CD14-positive monocyte (primary cell): ENCODE data around the gene ADAMTS17. TPM values are rescaled to one million over a fixed set of nuclear protein-coding genes. Genes with fewer than 3 reads are reported as not detected.

Experiments
- DNase-seq, 3 donors: peaks; one replicate each; pipeline ENCODE4 v3.0.0-alpha.2; 2011 to 2022
- H2AFZ ChIP-seq: 2 replicates; pipeline ENCODE4 v1.6.0; 2012; ENCODE audit warnings: mild to moderate bottlenecking, low read depth, low read length, inconsistent platforms; ENCODE audit not compliant: insufficient read depth, poor library complexity, severe bottlenecking
- H3K27ac ChIP-seq, 2 donors: 1 replicate in 1 of 2; 2 replicates in 1 of 2; pipeline ENCODE4 v1.5.1; 2012 to 2013; ENCODE audit warnings: low read length in 2 of 2, control low read depth in 1 of 2, inconsistent platforms in 1 of 2, low read depth in 1 of 2, mild to moderate bottlenecking in 1 of 2
- H3K27me3 ChIP-seq, 2 donors: one replicate each; pipeline versions ENCODE4 v1.6.0 to v1.6.1; 2011 to 2013; ENCODE audit warnings: low read length in 2 of 2; ENCODE audit not compliant: control insufficient read depth in 2 of 2, insufficient read depth in 2 of 2
- H3K36me3 ChIP-seq, 2 donors: replicated peaks in 1 of 2; 1 replicate in 1 of 2; 2 replicates in 1 of 2; pipeline versions ENCODE4 v1.5.1 to v1.6.1; 2012 to 2013; ENCODE audit warnings: low read length in 2 of 2, control low read depth in 1 of 2, inconsistent platforms in 1 of 2, mild to moderate bottlenecking in 1 of 2; ENCODE audit not compliant: insufficient read depth in 2 of 2, control insufficient read depth in 1 of 2
- H3K4me1 ChIP-seq, 2 donors: 1 replicate in 1 of 2; 2 replicates in 1 of 2; pipeline versions ENCODE4 v1.5.1 to v1.6.1; 2012 to 2013; ENCODE audit warnings: low read length in 2 of 2, control low read depth in 1 of 2, inconsistent platforms in 1 of 2, mild to moderate bottlenecking in 1 of 2, moderate library complexity in 1 of 2; ENCODE audit not compliant: insufficient read depth in 2 of 2, control insufficient read depth in 1 of 2
- H3K4me2 ChIP-seq: replicated peaks from 2 replicates; pipeline ENCODE3; 2012; ENCODE audit warnings: low read length, moderate library complexity, mild to moderate bottlenecking; ENCODE audit not compliant: poor library complexity, severe bottlenecking; ENCODE audit errors: extremely low read depth
- H3K4me3 ChIP-seq, 3 experiments: fragments of 200-600 bp in 1 of 3; sonication (generic) in 1 of 3; replicated peaks in 1 of 3; 1 replicate in 2 of 3; 2 replicates in 1 of 3; pipeline ENCODE4 v1.5.1; 2011 to 2013; ENCODE audit warnings: low read length in 3 of 3, mild to moderate bottlenecking in 3 of 3, control low read depth in 2 of 3, low read depth in 2 of 3, inconsistent platforms in 1 of 3, moderate library complexity in 1 of 3
- H3K79me2 ChIP-seq: 2 replicates; pipeline ENCODE4 v1.6.0; 2012; ENCODE audit warnings: mild to moderate bottlenecking, control low read depth, inconsistent platforms, low read length, moderate library complexity; ENCODE audit not compliant: insufficient read depth
- H3K9ac ChIP-seq: 2 replicates; pipeline ENCODE4 v1.6.0; 2017; ENCODE audit warnings: low read length, mild to moderate bottlenecking; ENCODE audit not compliant: insufficient read depth, poor library complexity, severe bottlenecking
- H3K9me3 ChIP-seq, 2 donors: replicated peaks in 1 of 2; 1 replicate in 1 of 2; 2 replicates in 1 of 2; pipeline versions ENCODE4 v1.5.1 to v1.6.1; 2012 to 2013; ENCODE audit warnings: low read length in 2 of 2, control low read depth in 1 of 2; ENCODE audit not compliant: control insufficient read depth in 1 of 2, insufficient read depth in 1 of 2
- H4K20me1 ChIP-seq: 2 replicates; pipeline ENCODE4 v1.6.0; 2012; ENCODE audit warnings: mild to moderate bottlenecking, low read length, control low read depth, moderate library complexity; ENCODE audit not compliant: insufficient read depth
- H3K27ac Mint-ChIP-seq, 7 donors: one replicate each; pipeline ENCODE4 v1.8.0; 2020; ENCODE audit warnings: mild to moderate bottlenecking in 7 of 7, mixed read lengths in 7 of 7, moderate library complexity in 6 of 7, inconsistent platforms in 2 of 7
- H3K27me3 Mint-ChIP-seq, 3 donors: one replicate each; pipeline ENCODE4 v1.8.0; 2021 to 2022; ENCODE audit warnings: low read depth in 3 of 3, mild to moderate bottlenecking in 3 of 3, mixed read lengths in 3 of 3, moderate library complexity in 3 of 3, inconsistent platforms in 1 of 3
- H3K36me3 Mint-ChIP-seq, 2 donors: one replicate each; pipeline ENCODE4 v1.8.0; 2020; ENCODE audit warnings: mixed read lengths in 2 of 2, inconsistent platforms in 1 of 2, mild to moderate bottlenecking in 1 of 2
- H3K4me1 Mint-ChIP-seq: one replicate; pipeline ENCODE4 v1.8.0; 2020; ENCODE audit warnings: mild to moderate bottlenecking, mixed read lengths
- H3K4me3 Mint-ChIP-seq, 2 donors: one replicate each; pipeline ENCODE4 v1.8.0; 2020; ENCODE audit warnings: mild to moderate bottlenecking in 2 of 2, mixed read lengths in 2 of 2, moderate library complexity in 1 of 2
- H3K9me3 Mint-ChIP-seq, 7 donors: one replicate each; pipeline ENCODE4 v1.8.0; 2020 to 2022; ENCODE audit warnings: mixed read lengths in 7 of 7, mild to moderate bottlenecking in 6 of 7, moderate library complexity in 6 of 7, inconsistent platforms in 2 of 7
- WGBS: methylation state at CpG from one replicate; pipeline ENCODE4 v1.1.5; 2013; ENCODE audit warnings: missing lambda C conversion rate; ENCODE audit not compliant: insufficient coverage; 5-methylcytosine and 5-hydroxymethylcytosine counted together
- intact Hi-C, 2 donors: fragments of 100-400 bp; cut with micrococcal nuclease; formaldehyde crosslinking; loops; one replicate each; pipeline versions ENCODE4 v1.15.0 to v1.15.1; 2023
- polyA plus RNA-seq, 3 donors: library from polyadenylated mRNA; depleted of rRNA in 1 of 3; unstranded in 2 of 3; stranded (reverse) in 1 of 3; fragments of 300-500 nt in 2 of 3; fragments of >200 nt in 1 of 3; fragmentation: Illumina TruSeq in 2 of 3; gene quantifications; 1 replicate in 2 of 3; 2 replicates in 1 of 3; pipeline ENCODE4 v1.2.3, GENCODE V29; 2012 to 2021
- TF ChIP-seq, protein P1 (sequence below): fragments of 200-600 bp; IDR thresholded peaks from one replicate; pipeline ENCODE4 v1.8.0; 2022; ENCODE audit warnings: antibody characterized with exemption, mild to moderate bottlenecking

ADAMTS17 gene
- polyA plus RNA-seq, 3 donors, result 0.03 to 0.25 TPM; not detected in 1

DNA sequence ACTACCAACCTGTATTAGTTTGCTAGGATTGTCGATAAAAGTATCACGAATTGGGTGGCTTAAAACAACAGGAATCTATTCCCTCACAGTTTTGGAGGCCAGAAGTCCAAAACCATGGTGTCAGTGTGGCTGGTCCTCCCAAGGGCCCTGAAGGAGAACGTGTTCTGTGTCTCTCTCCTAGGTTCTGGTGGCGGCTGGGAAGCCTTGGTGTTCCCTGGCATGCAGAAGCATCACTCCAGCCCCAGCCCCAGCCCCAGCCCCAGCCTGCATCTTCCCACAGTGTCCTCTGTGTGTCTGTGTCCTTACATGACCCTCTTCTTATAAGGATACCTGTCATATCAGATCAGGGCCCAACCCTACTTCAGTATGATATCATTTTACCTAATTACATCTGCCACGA is 336.1 kb downstream of the ADAMTS17 start:
- H3K9me3 ChIP-seq, result peaks cover 0 to 6% of the 10 kb centered on the region in 2 donors
- WGBS, result 94% methylated on average over 3 of the region's 5 CpGs
- no peaks in the 10 kb centered on the region for H3K79me2 ChIP-seq
- H2AFZ ChIP-seq, result no peak overlapping the region
- peaks cover 0 to 13% (median 6%) of the 10 kb centered on the region in 7 donors for H3K9me3 Mint-ChIP-seq
- H3K4me2 ChIP-seq, result no peak overlapping the region
- no peak overlapping the region for H3K9ac ChIP-seq
- TF ChIP-seq, protein P1, sequence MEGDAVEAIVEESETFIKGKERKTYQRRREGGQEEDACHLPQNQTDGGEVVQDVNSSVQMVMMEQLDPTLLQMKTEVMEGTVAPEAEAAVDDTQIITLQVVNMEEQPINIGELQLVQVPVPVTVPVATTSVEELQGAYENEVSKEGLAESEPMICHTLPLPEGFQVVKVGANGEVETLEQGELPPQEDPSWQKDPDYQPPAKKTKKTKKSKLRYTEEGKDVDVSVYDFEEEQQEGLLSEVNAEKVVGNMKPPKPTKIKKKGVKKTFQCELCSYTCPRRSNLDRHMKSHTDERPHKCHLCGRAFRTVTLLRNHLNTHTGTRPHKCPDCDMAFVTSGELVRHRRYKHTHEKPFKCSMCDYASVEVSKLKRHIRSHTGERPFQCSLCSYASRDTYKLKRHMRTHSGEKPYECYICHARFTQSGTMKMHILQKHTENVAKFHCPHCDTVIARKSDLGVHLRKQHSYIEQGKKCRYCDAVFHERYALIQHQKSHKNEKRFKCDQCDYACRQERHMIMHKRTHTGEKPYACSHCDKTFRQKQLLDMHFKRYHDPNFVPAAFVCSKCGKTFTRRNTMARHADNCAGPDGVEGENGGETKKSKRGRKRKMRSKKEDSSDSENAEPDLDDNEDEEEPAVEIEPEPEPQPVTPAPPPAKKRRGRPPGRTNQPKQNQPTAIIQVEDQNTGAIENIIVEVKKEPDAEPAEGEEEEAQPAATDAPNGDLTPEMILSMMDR, result no peak
- no peak for DNase-seq
- no peaks in the 10 kb centered on the region for H3K36me3 Mint-ChIP-seq
- no peak overlapping the region for H3K4me3 ChIP-seq
- peaks cover 1 to 2% (median 1%) of the 10 kb centered on the region in 3 donors for H3K27me3 Mint-ChIP-seq
- no peaks in the 10 kb centered on the region for H3K36me3 ChIP-seq
- H3K27ac Mint-ChIP-seq, result no peak overlapping the region
- no peaks in the 10 kb centered on the region for H3K4me1 Mint-ChIP-seq
- no peaks in the 10 kb centered on the region for H4K20me1 ChIP-seq
- H3K4me3 Mint-ChIP-seq, result no peak overlapping the region
- intact Hi-C loops, result loop anchor here in 1 of 2 donors (10.0 kb wide), 1 partner anchor 61 kb away; no protein-coding TSS in a partner anchor
- no peaks in the 10 kb centered on the region for H3K4me1 ChIP-seq
- no peak overlapping the region for H3K27ac ChIP-seq
- no peaks in the 10 kb centered on the region for H3K27me3 ChIP-seq

DNA sequence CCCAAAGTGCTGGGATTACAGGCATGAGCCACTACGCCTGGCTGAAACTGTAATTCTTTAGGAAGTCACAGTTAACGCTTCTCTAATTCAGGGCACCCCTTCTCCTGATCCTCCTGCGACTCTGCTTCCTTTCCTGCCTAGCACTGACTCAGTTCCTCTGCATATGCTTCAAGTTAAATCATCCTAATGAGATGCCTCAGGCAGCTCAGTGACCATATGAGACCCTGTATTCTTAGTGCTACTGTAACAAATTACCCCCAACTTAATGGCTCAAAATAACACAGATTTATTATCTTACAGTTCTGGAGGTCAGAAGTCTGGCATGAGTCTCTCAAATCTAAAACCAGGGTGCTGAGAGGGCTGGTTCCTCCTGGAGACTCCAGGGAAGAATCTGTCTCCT is 336.8 kb downstream of the ADAMTS17 start:
- Histone ChIP-seq H3K36me3 (no peaks in the 10 kb centered on the region), H3K4me2 (no peak overlapping the region), H3K4me3 (no peak overlapping the region), H3K27me3 (no peaks in the 10 kb centered on the region), H3K79me2 (no peaks in the 10 kb centered on the region), H2AFZ (no peak overlapping the region), H3K4me1 (no peaks in the 10 kb centered on the region), H3K9me3 (peaks cover 0 to 1% of the 10 kb centered on the region in 2 donors), H3K9ac (no peak overlapping the region), H4K20me1 (no peaks in the 10 kb centered on the region), H3K27ac (no peak overlapping the region)
- Mint-ChIP-seq H3K36me3 (no peaks in the 10 kb centered on the region), H3K4me3 (no peak overlapping the region), H3K4me1 (no peaks in the 10 kb centered on the region), H3K9me3 (peaks cover 0 to 13% (median 6%) of the 10 kb centered on the region in 7 donors), H3K27ac (no peak overlapping the region), H3K27me3 (peaks cover 1 to 2% (median 1%) of the 10 kb centered on the region in 3 donors)
- no peak for DNase-seq
- TF ChIP-seq, protein P1, result no peak
- intact Hi-C loops, result loop anchor here in 1 of 2 donors (10.0 kb wide), 1 partner anchor 60 kb away; no protein-coding TSS in a partner anchor
- 68% methylated on average over 3 of the region's 3 CpGs for WGBS
